HG03469 (cell line): ENCODE results near the gene GMIP.
A peak's percentile ranks its signal among the peaks of the same experiment; 100 is the strongest.
"Not testable (repeated sequence)": the region's sequence is repeated elsewhere in the genome, so short reads cannot be mapped to it uniquely, and the experiment has no call there.

Experiments used
- ATAC-seq: cut with Tn5 transposase; IDR thresholded peaks from one replicate; pipeline ENCODE4 v1.9.1; 2021; ENCODE audit warnings: mild to moderate bottlenecking, moderate library complexity, moderate number of reproducible peaks; ENCODE audit not compliant: unreplicated experiment

GMIP gene

GRCh38 chr19:19613506-19613905, 30.0 kb downstream of the GMIP start:
- ATAC-seq: no peak

- no peak for ATAC-seq
Measured at GRCh38 chr19:19610376-19611202, 32.9 kb downstream of the GMIP start.

- ATAC-seq: not testable (repeated sequence)
Measured at GRCh38 chr19:19606686-19607085, 36.8 kb downstream of the GMIP start.

DNA sequence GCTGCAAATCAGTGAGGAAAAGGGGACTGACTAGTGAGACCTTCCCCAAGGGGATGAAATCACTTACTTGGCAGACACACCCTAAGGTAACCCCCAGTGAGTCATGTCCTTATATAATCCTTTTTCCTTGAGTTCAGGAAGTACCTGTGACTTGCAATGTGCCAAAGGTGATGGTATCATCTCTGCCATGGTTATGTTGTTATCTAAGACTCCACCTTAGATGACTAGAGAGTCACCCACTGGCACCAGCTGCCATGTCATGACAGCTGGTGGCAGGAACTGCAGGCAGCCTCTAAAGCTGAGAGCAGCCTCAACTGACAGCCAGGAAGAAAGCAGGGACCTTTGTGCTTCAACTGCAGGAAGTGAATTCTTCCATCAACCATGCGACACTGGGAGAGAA, 37.4 kb downstream of the GMIP start:
- no peak for ATAC-seq

- ATAC-seq: no peak
Measured at GRCh38 chr19:19602713-19603324, 40.6 kb downstream of the GMIP start.

DNA sequence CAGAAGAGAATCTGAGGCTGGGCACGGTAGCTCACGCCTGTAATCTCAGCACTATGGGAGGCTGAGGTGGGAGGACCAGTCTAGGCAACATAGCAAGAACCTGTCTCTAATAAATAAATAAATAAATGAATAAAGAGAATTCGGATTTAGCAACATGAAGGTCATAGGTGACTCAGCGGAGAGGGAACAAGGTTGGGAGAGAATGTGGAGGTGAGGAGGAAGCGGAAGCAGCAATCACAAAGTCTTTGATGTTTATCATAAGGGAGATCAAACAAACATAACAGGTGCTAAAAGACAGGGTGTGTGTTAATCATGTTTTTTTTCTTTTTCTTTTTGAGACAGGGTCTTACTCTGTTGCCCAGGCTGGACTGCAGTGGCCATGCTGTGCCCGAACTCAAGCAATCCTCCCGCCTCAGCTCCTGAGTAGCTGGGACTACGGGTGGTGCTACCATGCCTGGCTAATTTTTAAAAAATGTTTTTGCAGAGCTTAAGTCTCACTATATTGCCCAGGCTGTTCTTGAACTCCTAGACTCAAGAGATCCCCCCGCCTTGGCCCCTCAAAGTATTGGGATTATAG, 41.2 kb downstream of the GMIP start:
- ATAC-seq: no peak

- no peak for ATAC-seq
Measured at GRCh38 chr19:19600793-19601330, 42.6 kb downstream of the GMIP start.

DNA sequence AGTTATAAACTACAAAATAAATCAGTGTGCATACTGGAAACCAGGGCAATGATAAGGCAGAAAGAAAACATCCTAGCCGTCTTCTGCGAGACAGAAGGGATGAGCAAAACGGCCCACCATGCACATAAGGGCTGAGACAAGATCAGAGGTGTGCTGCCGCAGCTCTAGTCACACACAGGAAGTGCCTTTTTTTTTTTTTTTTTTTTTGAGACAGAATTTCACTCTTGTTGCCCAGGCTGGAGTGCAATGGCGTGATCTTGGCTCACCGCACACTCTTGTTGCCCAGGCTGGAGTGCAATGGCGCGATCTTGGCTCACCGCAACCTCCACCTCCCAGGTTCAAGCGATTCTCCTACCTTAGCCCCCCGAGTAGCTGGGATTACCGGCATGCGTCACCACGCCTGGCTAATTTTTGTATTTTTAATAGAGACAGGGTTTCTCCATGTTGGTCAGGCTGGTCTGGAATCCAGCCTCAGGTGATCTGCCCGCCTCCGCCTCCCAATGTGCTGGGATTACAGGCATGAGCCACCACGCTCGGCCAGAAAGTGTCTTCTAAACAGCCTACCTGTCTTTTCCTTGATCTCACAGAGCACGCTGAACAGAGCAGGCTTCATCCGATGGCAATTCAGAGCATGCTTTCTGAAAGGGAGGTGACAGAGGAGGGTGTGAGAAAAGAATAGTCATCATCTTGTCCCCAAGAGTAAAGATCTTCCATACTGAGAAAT, 44.6 kb downstream of the GMIP start:
- not testable (repeated sequence) for ATAC-seq

DNA sequence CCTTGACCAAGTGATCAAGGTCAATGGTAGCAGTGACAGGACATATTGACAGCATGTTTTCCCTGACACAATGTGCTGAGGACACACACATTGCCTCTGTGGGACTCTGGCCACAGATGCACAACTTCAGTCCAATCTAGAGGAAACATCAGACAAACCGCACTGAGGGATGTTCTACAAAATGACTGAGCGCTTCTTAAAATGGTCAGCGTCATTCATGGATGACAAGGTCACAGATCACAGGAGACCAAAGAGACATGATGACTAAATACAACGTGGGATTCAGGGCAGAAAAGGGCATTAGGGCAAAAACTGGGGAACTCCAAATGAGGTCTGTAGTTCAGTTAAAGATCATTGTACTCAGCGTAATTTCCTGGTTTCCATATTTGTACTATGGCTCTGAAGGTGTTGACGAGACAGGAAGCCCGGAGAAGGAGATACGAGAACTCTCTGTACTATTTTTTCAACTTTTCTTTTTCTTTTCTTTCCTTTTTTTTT, 45.6 kb downstream of the GMIP start:
- ATAC-seq: peak; percentile 58

DNA sequence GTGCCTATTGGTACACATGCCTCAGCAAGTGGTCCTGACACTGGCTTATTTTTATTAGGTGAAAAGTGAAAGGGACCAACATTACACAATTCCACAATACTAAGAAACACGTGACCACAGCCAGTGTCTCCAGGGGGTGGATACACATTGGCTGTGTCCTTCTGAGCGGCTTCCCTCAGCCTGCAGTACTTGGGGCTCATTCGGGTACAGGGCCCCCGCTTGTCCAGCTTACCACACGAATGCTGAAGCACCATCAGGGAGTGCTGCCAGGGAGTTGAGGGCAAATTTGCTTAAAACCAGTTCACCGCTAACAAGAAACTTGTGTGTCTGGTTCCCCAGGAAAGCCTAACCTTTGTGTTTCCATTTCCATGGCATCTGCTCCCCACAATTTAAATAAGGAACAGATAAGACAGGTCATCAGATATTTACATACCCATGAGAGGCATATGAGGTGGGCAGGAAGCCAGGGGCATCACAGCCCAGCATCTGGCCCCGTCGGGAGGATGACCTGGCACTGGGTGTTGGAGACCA, 48.2 kb downstream of the GMIP start:
- ATAC-seq: no peak

- ATAC-seq: no peak
Measured at GRCh38 chr19:19594381-19594780, 49.1 kb downstream of the GMIP start.

GRCh38 chr19:19592690-19593089, 50.8 kb downstream of the GMIP start:
- no peak for ATAC-seq

- ATAC-seq: peak; percentile 64
Measured at GRCh38 chr19:19591133-19591825, 52.2 kb downstream of the GMIP start.

- ATAC-seq: no peak
Measured at GRCh38 chr19:19588546-19588945, 54.9 kb downstream of the GMIP start.

DNA sequence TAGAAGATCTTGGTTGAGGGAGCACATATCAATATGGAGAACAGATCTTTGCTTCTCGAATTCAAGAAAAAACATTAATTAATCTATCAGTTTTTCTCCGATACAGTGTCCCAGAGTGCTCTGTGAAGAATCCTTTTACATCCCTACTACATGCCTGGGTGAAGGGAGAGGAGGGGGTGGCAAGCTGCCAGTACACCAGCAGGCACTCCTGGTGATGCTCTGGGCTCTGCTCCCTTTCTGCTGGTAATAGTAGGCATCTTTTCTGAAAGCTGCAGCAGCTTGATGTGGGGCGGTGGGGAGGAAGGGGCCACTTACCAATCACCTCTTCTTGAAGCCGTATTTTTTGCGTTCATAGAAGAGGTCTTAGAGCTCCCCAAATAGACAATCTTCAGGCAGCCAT, 55.7 kb downstream of the GMIP start:
- ATAC-seq: no peak

- ATAC-seq: no peak
Measured at GRCh38 chr19:19584356-19584755, 59.1 kb downstream of the GMIP start.

- no peak for ATAC-seq
Measured at GRCh38 chr19:19582471-19582870, 61.0 kb downstream of the GMIP start.

DNA sequence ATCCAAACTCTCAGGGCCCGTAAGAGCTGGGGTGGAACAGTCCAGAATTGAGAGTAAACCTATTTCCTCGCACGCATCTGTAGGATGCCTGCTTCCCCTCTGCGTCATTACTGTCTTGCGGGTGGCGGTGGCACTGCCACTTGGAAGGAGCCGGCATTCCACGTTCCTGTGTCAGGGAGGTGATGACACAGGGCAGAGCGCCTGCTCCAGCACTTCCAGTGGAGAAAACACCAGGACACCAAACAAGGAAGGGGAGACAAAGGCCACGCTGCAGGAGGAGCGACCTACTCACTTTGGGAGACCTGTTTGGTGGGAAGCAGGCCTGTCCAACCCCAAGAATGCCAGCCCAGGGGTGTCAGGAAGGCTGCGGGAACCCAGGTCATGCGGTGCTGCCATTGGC, 62.1 kb downstream of the GMIP start:
- ATAC-seq: no peak

GRCh38 chr19:19580418-19580817, 63.0 kb downstream of the GMIP start:
- no peak for ATAC-seq
